Endothelial cell of umbilical vein (primary cell): Measurements from ENCODE around the gene ZC3H14.

ENCODE experiments used
- EZH2 ChIP-seq: IDR thresholded peaks from 2 replicates; pipeline ENCODE4 v1.6.1; 2012; ENCODE audit warnings: borderline replicate concordance, low read depth, mild to moderate bottlenecking, moderate library complexity, low read length, inconsistent platforms; ENCODE audit not compliant: severe bottlenecking
- FOS ChIP-seq: IDR thresholded peaks from 2 replicates; pipeline ENCODE4 v1.6.1; 2011; ENCODE audit warnings: mild to moderate bottlenecking, low read length, moderate library complexity, borderline replicate concordance; ENCODE audit not compliant: insufficient read depth
- JUN ChIP-seq: IDR thresholded peaks from 2 replicates; pipeline ENCODE4 v1.6.1; 2011; ENCODE audit warnings: borderline replicate concordance, low read depth; ENCODE audit not compliant: insufficient read length, insufficient read depth
- MAX ChIP-seq: IDR thresholded peaks from 2 replicates; pipeline ENCODE4 v1.6.1; 2011; ENCODE audit not compliant: insufficient read depth, insufficient read length
- POLR2A ChIP-seq: IDR thresholded peaks from 2 replicates; pipeline ENCODE4 v1.6.1; 2012; ENCODE audit warnings: low read depth, mild to moderate bottlenecking, control low read depth, low read length
- POLR2AphosphoS5 ChIP-seq: IDR thresholded peaks from 2 replicates; pipeline ENCODE4 v1.6.1; 2012; ENCODE audit warnings: low read depth, mild to moderate bottlenecking, control low read depth, low read length, moderate library complexity; ENCODE audit not compliant: insufficient read depth
- TF ChIP-seq, protein P1 (sequence below), 2 donors: IDR thresholded peaks; 1 replicate in 1 of 2; 2 replicates in 1 of 2; pipeline ENCODE4 v1.5.1; 2011; ENCODE audit warnings: low read length in 2 of 2, mild to moderate bottlenecking in 2 of 2, moderate library complexity in 2 of 2, control low read depth in 1 of 2, inconsistent platforms in 1 of 2, low read depth in 1 of 2; ENCODE audit not compliant: insufficient read depth in 1 of 2; ENCODE audit errors: extremely low read depth in 1 of 2

- TF ChIP-seq, protein P1, sequence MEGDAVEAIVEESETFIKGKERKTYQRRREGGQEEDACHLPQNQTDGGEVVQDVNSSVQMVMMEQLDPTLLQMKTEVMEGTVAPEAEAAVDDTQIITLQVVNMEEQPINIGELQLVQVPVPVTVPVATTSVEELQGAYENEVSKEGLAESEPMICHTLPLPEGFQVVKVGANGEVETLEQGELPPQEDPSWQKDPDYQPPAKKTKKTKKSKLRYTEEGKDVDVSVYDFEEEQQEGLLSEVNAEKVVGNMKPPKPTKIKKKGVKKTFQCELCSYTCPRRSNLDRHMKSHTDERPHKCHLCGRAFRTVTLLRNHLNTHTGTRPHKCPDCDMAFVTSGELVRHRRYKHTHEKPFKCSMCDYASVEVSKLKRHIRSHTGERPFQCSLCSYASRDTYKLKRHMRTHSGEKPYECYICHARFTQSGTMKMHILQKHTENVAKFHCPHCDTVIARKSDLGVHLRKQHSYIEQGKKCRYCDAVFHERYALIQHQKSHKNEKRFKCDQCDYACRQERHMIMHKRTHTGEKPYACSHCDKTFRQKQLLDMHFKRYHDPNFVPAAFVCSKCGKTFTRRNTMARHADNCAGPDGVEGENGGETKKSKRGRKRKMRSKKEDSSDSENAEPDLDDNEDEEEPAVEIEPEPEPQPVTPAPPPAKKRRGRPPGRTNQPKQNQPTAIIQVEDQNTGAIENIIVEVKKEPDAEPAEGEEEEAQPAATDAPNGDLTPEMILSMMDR (IDR thresholded peaks at IDR 0.05; ENCODE audit: extremely low read depth in 1 of 2, insufficient read depth in 1 of 2, low read depth in 1 of 2, low read length in 2 of 2) = no peak
- TF ChIP-seq MAX (no peak), EZH2 (no peak), POLR2A (no peak), POLR2AphosphoS5 (no peak), FOS (no peak), JUN (no peak)
Observed at GRCh38 chr14:88630565-88630964, 67.7 kb downstream of the ZC3H14 start.
